Uterine smooth muscle cell (primary cell): ENCODE results near the gene RAB8A. TPM values are rescaled to one million over a fixed set of nuclear protein-coding genes. Genes with fewer than 3 reads are reported as not detected.

Source experiments
- total RNA-seq: library from RNA; depleted of rRNA; stranded (reverse); fragments of >200 nt; gene quantifications from 2 replicates; pipeline ENCODE4 v1.2.3, GENCODE V29; 2014

The RAB8A gene
- 39.9 and 63.9 TPM in 2 replicates for total RNA-seq

GRCh38 chr19:16111160-16111908 is at the start of gene RAB8A:
TSS of gene RAB8A (plus strand) at chr19:16111889. CDS start at chr19:16111902, 13 bp downstream.

GRCh38 chr19:16076154-16076957 is 35.3 kb upstream of the RAB8A start, which contains the start of gene TPM4:
TSS of gene TPM4 (plus strand) at chr19:16076495. CDS start at chr19:16076566, 71 bp downstream.

GRCh38 chr19:16143399-16144215 is 31.9 kb downstream of the RAB8A start, which contains the start of gene HSH2D:
TSS of gene HSH2D (plus strand) at chr19:16143685. CDS start at chr19:16148751, 5,066 bp downstream.

Other genes starting within 250 kb of the RAB8A start
- not detected in 2 replicates for gene CYP4F2, start 213.8 kb upstream of the RAB8A start, total RNA-seq
- gene CYP4F11, start 177.4 kb upstream of the RAB8A start, total RNA-seq: not detected in 2 replicates
- not detected in 2 replicates for gene OR10H4, start 162.9 kb upstream of the RAB8A start, total RNA-seq
- gene TPM4, start 35.4 kb upstream of the RAB8A start, total RNA-seq: 1,300 and 1,502 TPM in 2 replicates
- gene HSH2D, start 31.8 kb downstream of the RAB8A start, total RNA-seq: not detected in 2 replicates
- not detected in 2 replicates for gene CIB3, start 61.6 kb downstream of the RAB8A start, total RNA-seq
- 76.1 and 98.6 TPM in 2 replicates for gene FAM32A, start 73.5 kb downstream of the RAB8A start, total RNA-seq
- 56.6 and 83.2 TPM in 2 replicates for gene AP1M1, start 86.0 kb downstream of the RAB8A start, total RNA-seq
- gene KLF2, start 212.9 kb downstream of the RAB8A start, total RNA-seq: 1.00 and 2.0 TPM in 2 replicates